ENCODE data around the gene GALNT9.

GRCh38 chr12:132243596-132244310 lies 85.6 kb downstream of the GALNT9 start:
- TF ChIP-seq POLR2A (IDR thresholded peaks at IDR 0.05) (no peak), CTCF (IDR thresholded peaks at IDR 0.05) (no peak), EP300 (IDR thresholded peaks at IDR 0.05) (no peak)

Data from tibial nerve (tissue), 4 donors.